ENCODE measurements around the gene SYT1. TPM values are rescaled to one million over a fixed set of nuclear protein-coding genes. Genes with fewer than 3 reads are reported as not detected.

Gene SYT1
- polyA plus RNA-seq, 2 donors, result 0.04 to 0.09 TPM

- Histone ChIP-seq H3K9me3 (ENCODE audit: control insufficient read depth in 2 of 2, insufficient read depth in 1 of 2, low read depth in 1 of 2, low read length in 1 of 2) (no peaks in the 10 kb centered on the region), H3K4me3 (ENCODE audit: low read depth in 1 of 2, low read length in 2 of 2) (no peak overlapping the region), H3K27me3 (ENCODE audit: control insufficient read depth in 1 of 2, insufficient read depth in 2 of 2, low read length in 2 of 2) (no peaks in the 10 kb centered on the region), H3K4me1 (ENCODE audit: control insufficient read depth in 2 of 2, insufficient read depth in 2 of 2, low read length in 1 of 2) (no peaks in the 10 kb centered on the region), H3K36me3 (ENCODE audit: control insufficient read depth in 2 of 2, insufficient read depth in 2 of 2, low read length in 1 of 2) (no peaks in the 10 kb centered on the region), H3K27ac (ENCODE audit: low read depth in 2 of 2, low read length in 1 of 2) (no peak overlapping the region)
- 80 to 95% methylated on average over 1 of the region's 1 CpG for WGBS, 2 donors
These were observed 264.4 kb downstream of the SYT1 start for GRCh38 chr12:79128956-79129355.

- H3K36me3 ChIP-seq (ENCODE audit: control insufficient read depth in 2 of 2, insufficient read depth in 2 of 2, low read length in 1 of 2), result no peaks in the 10 kb centered on the region
- no peaks in the 10 kb centered on the region for H3K9me3 ChIP-seq (ENCODE audit: control insufficient read depth in 2 of 2, insufficient read depth in 1 of 2, low read depth in 1 of 2, low read length in 1 of 2)
- H3K4me1 ChIP-seq (ENCODE audit: control insufficient read depth in 2 of 2, insufficient read depth in 2 of 2, low read length in 1 of 2), result no peaks in the 10 kb centered on the region
- H3K27ac ChIP-seq (ENCODE audit: low read depth in 2 of 2, low read length in 1 of 2), result no peak overlapping the region
- WGBS, 2 donors, result 89 to 94% methylated on average over 6 of the region's 6 CpGs
- no peak overlapping the region for H3K4me3 ChIP-seq (ENCODE audit: low read depth in 1 of 2, low read length in 2 of 2)
- no peaks in the 10 kb centered on the region for H3K27me3 ChIP-seq (ENCODE audit: control insufficient read depth in 1 of 2, insufficient read depth in 2 of 2, low read length in 2 of 2)
These were observed 274.3 kb downstream of the SYT1 start for GRCh38 chr12:79138872-79139271.

DNA sequence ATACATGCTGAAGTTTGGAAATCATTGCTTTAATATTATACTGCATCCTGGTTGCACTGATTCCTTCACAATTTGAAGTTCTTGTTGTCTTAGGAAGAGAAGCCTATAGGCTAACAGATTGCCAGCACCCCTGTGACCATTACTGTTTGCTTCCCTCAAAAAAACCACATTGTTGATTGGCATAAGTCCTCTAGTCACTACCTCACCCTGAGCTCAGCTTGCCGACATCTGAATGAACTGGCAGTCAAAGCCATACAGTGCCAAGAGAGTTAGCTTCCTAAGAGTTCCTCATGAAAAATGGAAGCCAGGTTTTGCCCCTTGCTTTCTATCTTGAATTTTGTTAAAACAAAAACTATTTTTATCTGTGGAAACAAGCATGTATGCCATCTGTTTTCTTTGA, 276.1 kb downstream of the SYT1 start:
- 84 to 90% methylated on average over 1 of the region's 1 CpG for WGBS, 2 donors
- Histone ChIP-seq H3K27ac (ENCODE audit: low read depth in 2 of 2, low read length in 1 of 2) (no peak overlapping the region), H3K27me3 (ENCODE audit: control insufficient read depth in 1 of 2, insufficient read depth in 2 of 2, low read length in 2 of 2) (no peaks in the 10 kb centered on the region), H3K9me3 (ENCODE audit: control insufficient read depth in 2 of 2, insufficient read depth in 1 of 2, low read depth in 1 of 2, low read length in 1 of 2) (no peaks in the 10 kb centered on the region), H3K4me3 (ENCODE audit: low read depth in 1 of 2, low read length in 2 of 2) (no peak overlapping the region), H3K4me1 (ENCODE audit: control insufficient read depth in 2 of 2, insufficient read depth in 2 of 2, low read length in 1 of 2) (no peaks in the 10 kb centered on the region), H3K36me3 (ENCODE audit: control insufficient read depth in 2 of 2, insufficient read depth in 2 of 2, low read length in 1 of 2) (no peaks in the 10 kb centered on the region)

- Histone ChIP-seq H3K4me1 (ENCODE audit: control insufficient read depth in 2 of 2, insufficient read depth in 2 of 2, low read length in 1 of 2) (no peaks in the 10 kb centered on the region), H3K27me3 (ENCODE audit: control insufficient read depth in 1 of 2, insufficient read depth in 2 of 2, low read length in 2 of 2) (no peaks in the 10 kb centered on the region), H3K27ac (ENCODE audit: low read depth in 2 of 2, low read length in 1 of 2) (no peak overlapping the region), H3K9me3 (ENCODE audit: control insufficient read depth in 2 of 2, insufficient read depth in 1 of 2, low read depth in 1 of 2, low read length in 1 of 2) (no peaks in the 10 kb centered on the region), H3K4me3 (ENCODE audit: low read depth in 1 of 2, low read length in 2 of 2) (no peak overlapping the region), H3K36me3 (ENCODE audit: control insufficient read depth in 2 of 2, insufficient read depth in 2 of 2, low read length in 1 of 2) (no peaks in the 10 kb centered on the region)
- WGBS, 2 donors, result 67 to 81% methylated on average over 2 of the region's 2 CpGs
These were observed 277.2 kb downstream of the SYT1 start for GRCh38 chr12:79141776-79142175.

DNA sequence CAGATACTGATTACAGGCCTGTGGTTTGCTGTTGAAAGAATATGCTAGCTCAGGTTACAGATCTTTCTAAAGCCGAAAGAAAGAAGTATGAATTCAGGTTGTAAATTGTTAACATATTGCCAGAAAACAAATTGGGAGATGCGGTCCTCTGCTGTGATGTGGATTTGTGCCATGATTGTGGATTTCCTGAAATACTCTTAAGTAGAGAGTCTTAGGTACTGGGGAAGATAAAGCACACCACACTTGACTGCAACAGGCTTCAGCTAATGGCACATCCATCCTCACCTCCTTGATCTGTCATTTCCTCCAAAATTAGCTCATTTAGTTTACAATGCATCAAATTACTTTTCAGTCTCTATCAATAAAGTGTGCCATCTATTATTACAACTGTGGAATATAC, 279.2 kb downstream of the SYT1 start:
- Histone ChIP-seq H3K27me3 (ENCODE audit: control insufficient read depth in 1 of 2, insufficient read depth in 2 of 2, low read length in 2 of 2) (no peaks in the 10 kb centered on the region), H3K4me1 (ENCODE audit: control insufficient read depth in 2 of 2, insufficient read depth in 2 of 2, low read length in 1 of 2) (no peaks in the 10 kb centered on the region), H3K36me3 (ENCODE audit: control insufficient read depth in 2 of 2, insufficient read depth in 2 of 2, low read length in 1 of 2) (no peaks in the 10 kb centered on the region), H3K27ac (ENCODE audit: low read depth in 2 of 2, low read length in 1 of 2) (no peak overlapping the region), H3K9me3 (ENCODE audit: control insufficient read depth in 2 of 2, insufficient read depth in 1 of 2, low read depth in 1 of 2, low read length in 1 of 2) (no peaks in the 10 kb centered on the region), H3K4me3 (ENCODE audit: low read depth in 1 of 2, low read length in 2 of 2) (no peak overlapping the region)
- WGBS, 2 donors, result 83 to 88% methylated on average over 2 of the region's 2 CpGs

DNA sequence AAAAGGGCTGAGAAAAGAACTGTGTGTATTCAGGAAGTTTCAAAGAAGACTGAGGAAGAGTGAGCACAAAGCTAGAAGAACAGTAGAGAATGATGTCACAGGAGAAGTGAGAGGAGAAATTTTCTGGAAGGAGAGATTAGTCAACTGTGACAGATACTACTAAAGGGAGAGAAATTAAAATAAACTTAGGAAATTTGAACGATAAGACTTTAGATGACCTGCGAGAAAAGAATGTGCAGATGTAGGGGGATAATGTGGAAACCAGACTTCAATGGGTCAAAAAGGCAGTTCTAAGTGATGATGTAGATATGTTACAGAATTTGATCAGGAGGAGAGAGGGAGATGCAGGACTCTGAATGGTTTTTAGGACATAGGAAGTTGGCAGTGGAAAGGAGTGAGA, 287.4 kb downstream of the SYT1 start:
- H3K4me1 ChIP-seq (ENCODE audit: control insufficient read depth in 2 of 2, insufficient read depth in 2 of 2, low read length in 1 of 2), result no peaks in the 10 kb centered on the region
- no peaks in the 10 kb centered on the region for H3K27me3 ChIP-seq (ENCODE audit: control insufficient read depth in 1 of 2, insufficient read depth in 2 of 2, low read length in 2 of 2)
- no peaks in the 10 kb centered on the region for H3K36me3 ChIP-seq (ENCODE audit: control insufficient read depth in 2 of 2, insufficient read depth in 2 of 2, low read length in 1 of 2)
- 84% methylated on average over 2 of the region's 2 CpGs for WGBS, 2 donors
- no peak overlapping the region for H3K4me3 ChIP-seq (ENCODE audit: low read depth in 1 of 2, low read length in 2 of 2)
- no peaks in the 10 kb centered on the region for H3K9me3 ChIP-seq (ENCODE audit: control insufficient read depth in 2 of 2, insufficient read depth in 1 of 2, low read depth in 1 of 2, low read length in 1 of 2)
- no peak overlapping the region for H3K27ac ChIP-seq (ENCODE audit: low read depth in 2 of 2, low read length in 1 of 2)

DNA sequence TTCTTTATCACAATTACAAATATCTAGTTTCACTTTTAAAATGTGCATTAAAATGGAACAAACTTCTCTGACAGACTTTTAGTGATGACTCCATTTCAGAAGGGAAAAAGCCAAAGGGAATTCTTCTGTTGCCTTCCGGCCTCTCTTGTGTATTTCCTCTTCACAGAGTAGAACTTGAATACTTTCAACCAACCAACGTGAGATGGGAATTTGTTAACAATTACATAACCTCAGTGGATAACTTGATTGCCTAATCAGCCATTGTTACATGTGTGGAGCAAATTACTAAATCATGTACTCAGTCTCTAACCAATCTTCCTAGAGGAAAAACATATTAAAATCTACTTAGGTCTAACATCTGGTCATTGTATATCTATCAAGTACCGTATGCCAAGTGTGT, 291.1 kb downstream of the SYT1 start:
- 53 to 54% methylated on average over 3 of the region's 3 CpGs for WGBS, 2 donors
- no peaks in the 10 kb centered on the region for H3K27me3 ChIP-seq (ENCODE audit: control insufficient read depth in 1 of 2, insufficient read depth in 2 of 2, low read length in 2 of 2)
- H3K9me3 ChIP-seq (ENCODE audit: control insufficient read depth in 2 of 2, insufficient read depth in 1 of 2, low read depth in 1 of 2, low read length in 1 of 2), result no peaks in the 10 kb centered on the region
- H3K36me3 ChIP-seq (ENCODE audit: control insufficient read depth in 2 of 2, insufficient read depth in 2 of 2, low read length in 1 of 2), result no peaks in the 10 kb centered on the region
- H3K4me1 ChIP-seq (ENCODE audit: control insufficient read depth in 2 of 2, insufficient read depth in 2 of 2, low read length in 1 of 2), result no peaks in the 10 kb centered on the region
- H3K4me3 ChIP-seq (ENCODE audit: low read depth in 1 of 2, low read length in 2 of 2), result no peak overlapping the region
- no peak overlapping the region for H3K27ac ChIP-seq (ENCODE audit: low read depth in 2 of 2, low read length in 1 of 2)

DNA sequence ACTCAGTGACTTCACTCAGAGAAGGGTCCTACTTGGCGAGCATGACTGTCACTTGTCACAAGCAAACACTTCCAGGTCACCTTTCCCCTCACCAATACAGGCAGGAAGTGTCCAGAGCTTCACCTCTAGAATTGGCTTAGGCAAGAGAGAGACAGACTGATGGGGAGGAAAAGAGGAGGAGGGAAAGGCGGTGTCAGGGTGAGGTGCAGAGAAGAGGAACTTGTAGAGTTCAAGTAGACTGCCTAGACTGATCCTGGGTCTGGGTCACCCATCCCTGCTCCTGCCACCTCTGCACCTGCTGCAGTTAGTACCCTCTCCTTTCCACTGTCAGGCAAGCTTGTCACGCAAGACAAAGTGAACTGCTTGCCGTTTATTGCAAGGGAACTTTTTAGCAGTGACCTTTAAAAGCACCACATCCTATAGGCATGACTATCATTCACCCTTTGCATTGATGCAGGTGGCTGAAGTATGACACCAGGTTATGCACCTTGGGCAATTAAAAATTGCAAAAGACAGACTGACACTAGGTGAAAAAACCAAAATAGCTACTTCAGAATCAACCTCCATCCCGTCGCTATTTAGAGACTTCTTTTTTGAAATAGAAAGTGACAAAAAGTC, 292.4 kb downstream of the SYT1 start:
- no peaks in the 10 kb centered on the region for H3K4me1 ChIP-seq (ENCODE audit: control insufficient read depth in 2 of 2, insufficient read depth in 2 of 2, low read length in 1 of 2)
- WGBS, 2 donors, result 69 to 81% methylated on average over 6 of the region's 6 CpGs
- H3K36me3 ChIP-seq (ENCODE audit: control insufficient read depth in 2 of 2, insufficient read depth in 2 of 2, low read length in 1 of 2), result no peaks in the 10 kb centered on the region
- no peak overlapping the region for H3K27ac ChIP-seq (ENCODE audit: low read depth in 2 of 2, low read length in 1 of 2)
- no peaks in the 10 kb centered on the region for H3K27me3 ChIP-seq (ENCODE audit: control insufficient read depth in 1 of 2, insufficient read depth in 2 of 2, low read length in 2 of 2)
- no peaks in the 10 kb centered on the region for H3K9me3 ChIP-seq (ENCODE audit: control insufficient read depth in 2 of 2, insufficient read depth in 1 of 2, low read depth in 1 of 2, low read length in 1 of 2)
- H3K4me3 ChIP-seq (ENCODE audit: low read depth in 1 of 2, low read length in 2 of 2), result no peak overlapping the region

GRCh38 chr12:79161249-79161934, 296.8 kb downstream of the SYT1 start:
- Histone ChIP-seq H3K4me3 (ENCODE audit: low read depth in 1 of 2, low read length in 2 of 2) (no peak overlapping the region), H3K36me3 (ENCODE audit: control insufficient read depth in 2 of 2, insufficient read depth in 2 of 2, low read length in 1 of 2) (no peaks in the 10 kb centered on the region), H3K27me3 (ENCODE audit: control insufficient read depth in 1 of 2, insufficient read depth in 2 of 2, low read length in 2 of 2) (no peaks in the 10 kb centered on the region), H3K27ac (ENCODE audit: low read depth in 2 of 2, low read length in 1 of 2) (no peak overlapping the region), H3K9me3 (ENCODE audit: control insufficient read depth in 2 of 2, insufficient read depth in 1 of 2, low read depth in 1 of 2, low read length in 1 of 2) (no peaks in the 10 kb centered on the region), H3K4me1 (ENCODE audit: control insufficient read depth in 2 of 2, insufficient read depth in 2 of 2, low read length in 1 of 2) (no peaks in the 10 kb centered on the region)
- 35 to 38% methylated on average over 1 of the region's 1 CpG for WGBS, 2 donors

GRCh38 chr12:79162147-79162772, 297.7 kb downstream of the SYT1 start:
- no peaks in the 10 kb centered on the region for H3K4me1 ChIP-seq (ENCODE audit: control insufficient read depth in 2 of 2, insufficient read depth in 2 of 2, low read length in 1 of 2)
- no peaks in the 10 kb centered on the region for H3K9me3 ChIP-seq (ENCODE audit: control insufficient read depth in 2 of 2, insufficient read depth in 1 of 2, low read depth in 1 of 2, low read length in 1 of 2)
- H3K27ac ChIP-seq (ENCODE audit: low read depth in 2 of 2, low read length in 1 of 2), result no peak overlapping the region
- WGBS, 2 donors, result 58 to 64% methylated on average over 3 of the region's 3 CpGs
- no peak overlapping the region for H3K4me3 ChIP-seq (ENCODE audit: low read depth in 1 of 2, low read length in 2 of 2)
- H3K27me3 ChIP-seq (ENCODE audit: control insufficient read depth in 1 of 2, insufficient read depth in 2 of 2, low read length in 2 of 2), result no peaks in the 10 kb centered on the region
- H3K36me3 ChIP-seq (ENCODE audit: control insufficient read depth in 2 of 2, insufficient read depth in 2 of 2, low read length in 1 of 2), result no peaks in the 10 kb centered on the region

All from esophagus (tissue), 2 donors.